Tibial artery (tissue), 4 donors: ENCODE data around the gene EIF2B5.
"Not testable (repeated sequence)": the region's sequence is repeated elsewhere in the genome, so short reads cannot be mapped to it uniquely, and the experiment has no call there.

Experiments
- DNase-seq, 2 donors: peaks; one replicate each; pipeline ENCODE4 v3.0.0-alpha.2; 2019
- H3K27ac ChIP-seq, 2 donors: fragments of 200-600 bp; sonication (generic) in 1 of 2; 1 replicate in 1 of 2; 2 replicates in 1 of 2; pipeline ENCODE4 v1.5.1; 2018 to 2019; ENCODE audit warnings: mild to moderate bottlenecking in 1 of 2
- H3K27me3 ChIP-seq, 2 donors: fragments of 200-600 bp; sonication (generic) in 1 of 2; one replicate each; pipeline versions ENCODE4 v1.5.1 to v1.6.0; 2016 to 2019
- H3K36me3 ChIP-seq, 3 donors: fragments of 200-600 bp; sonication (generic) in 2 of 3; one replicate each; pipeline ENCODE4 v1.5.1; 2016 to 2019; ENCODE audit warnings: mild to moderate bottlenecking in 2 of 3
- H3K4me1 ChIP-seq, 4 donors: fragments of 200-600 bp; sonication (generic) in 2 of 4; 1 replicate in 3 of 4; 2 replicates in 1 of 4; pipeline ENCODE4 v1.5.1; 2016 to 2019
- H3K4me3 ChIP-seq, 2 donors: fragments of 200-600 bp; sonication (generic) in 1 of 2; 1 replicate in 1 of 2; 2 replicates in 1 of 2; pipeline ENCODE4 v1.5.1; 2018 to 2019; ENCODE audit warnings: mild to moderate bottlenecking in 2 of 2
- H3K9me3 ChIP-seq, 3 donors: fragments of 200-600 bp; sonication (generic) in 1 of 3; one replicate each; pipeline ENCODE4 v1.5.1; 2016 to 2019
- CTCF ChIP-seq, 2 experiments: fragments of 200-600 bp in 1 of 2; fragments of 450-650 bp in 1 of 2; IDR thresholded peaks; one replicate each; pipeline ENCODE4 v1.5.1; 2017 to 2019; ENCODE audit warnings: antibody characterized with exemption in 2 of 2, mild to moderate bottlenecking in 1 of 2, moderate library complexity in 1 of 2
- intact Hi-C: fragments of 100-400 bp; cut with DNase I; formaldehyde crosslinking; loops from one replicate; pipeline ENCODE4 v1.15.0; 2023; ENCODE audit warnings: low total_unique reads

The EIF2B5 gene

GRCh38 chr3:184099806-184100686, 35.1 kb upstream of the EIF2B5 start:
- Histone ChIP-seq H3K27ac (no peak overlapping the region), H3K36me3 (no peaks in the 10 kb centered on the region), H3K4me1 (no peaks in the 10 kb centered on the region), H3K4me3 (no peak overlapping the region), H3K27me3 (peaks cover 0 to 10% of the 10 kb centered on the region in 2 donors), H3K9me3 (no peaks in the 10 kb centered on the region)
- intact Hi-C loops = no loop called here
- no peak for TF ChIP-seq CTCF (IDR thresholded peaks at IDR 0.05)
- DNase-seq = no peak

GRCh38 chr3:184110316-184110725, 24.8 kb upstream of the EIF2B5 start:
- no peaks in the 10 kb centered on the region for H3K4me1 ChIP-seq
- peaks cover 0 to 5% of the 10 kb centered on the region in 2 donors for H3K27me3 ChIP-seq
- no peak overlapping the region for H3K4me3 ChIP-seq
- H3K9me3 ChIP-seq = no peaks in the 10 kb centered on the region
- H3K36me3 ChIP-seq = no peaks in the 10 kb centered on the region
- intact Hi-C loops = no loop called here
- no peak for DNase-seq
- TF ChIP-seq CTCF (IDR thresholded peaks at IDR 0.05) = no peak
- H3K27ac ChIP-seq = no peak overlapping the region

DNA sequence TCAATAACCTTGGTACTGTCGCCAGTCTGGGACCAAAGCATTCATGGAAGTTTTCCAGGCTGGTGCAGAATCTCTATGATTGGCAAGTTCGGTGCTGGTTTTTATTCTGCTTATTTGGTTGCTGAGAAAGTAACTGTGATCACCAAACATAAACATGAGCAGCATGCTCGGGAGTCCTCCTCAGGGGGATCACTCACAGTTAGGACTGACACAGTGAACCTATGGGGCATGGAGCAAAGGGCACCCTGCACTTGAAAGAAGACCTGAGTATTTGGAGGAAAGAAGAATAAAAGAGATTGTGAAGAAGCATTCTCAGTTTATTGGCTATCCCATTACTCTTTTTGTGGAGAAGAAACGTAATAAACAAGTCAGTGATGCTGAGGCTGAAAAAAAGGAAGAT, 19.1 kb upstream of the EIF2B5 start:
- Histone ChIP-seq H3K27me3 (peaks cover 0 to 5% of the 10 kb centered on the region in 2 donors), H3K4me3 (no peak overlapping the region), H3K36me3 (no peaks in the 10 kb centered on the region), H3K9me3 (no peaks in the 10 kb centered on the region), H3K4me1 (no peaks in the 10 kb centered on the region), H3K27ac (no peak overlapping the region)
- intact Hi-C loops = no loop called here
- no peak for DNase-seq
- no peak for TF ChIP-seq CTCF (IDR thresholded peaks at IDR 0.05)

DNA sequence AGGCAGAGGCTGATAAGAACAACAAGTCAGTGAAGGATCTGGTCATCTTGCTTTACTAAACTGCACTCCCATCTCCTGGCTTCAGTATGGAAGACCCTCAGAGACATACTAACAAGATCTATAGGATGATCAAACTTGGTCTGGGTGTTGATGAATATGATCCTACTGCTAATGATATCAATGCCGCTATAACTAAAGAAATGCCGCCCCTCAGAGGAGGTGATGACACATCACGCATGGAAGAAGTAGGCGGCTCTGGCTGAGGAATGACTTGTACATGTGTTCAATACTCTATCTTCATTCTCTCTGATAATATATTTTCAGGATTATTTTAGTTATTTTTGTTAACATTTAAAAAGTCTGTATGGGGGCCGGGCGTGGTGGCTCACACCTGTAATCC, 17.5 kb upstream of the EIF2B5 start:
- Histone ChIP-seq H3K9me3 (no peaks in the 10 kb centered on the region), H3K4me1 (no peaks in the 10 kb centered on the region), H3K27me3 (peaks cover 0 to 2% of the 10 kb centered on the region in 2 donors), H3K36me3 (no peaks in the 10 kb centered on the region), H3K4me3 (no peak overlapping the region), H3K27ac (no peak overlapping the region)
- no peak for TF ChIP-seq CTCF (IDR thresholded peaks at IDR 0.05)
- intact Hi-C loops = no loop called here
- no peak for DNase-seq

DNA sequence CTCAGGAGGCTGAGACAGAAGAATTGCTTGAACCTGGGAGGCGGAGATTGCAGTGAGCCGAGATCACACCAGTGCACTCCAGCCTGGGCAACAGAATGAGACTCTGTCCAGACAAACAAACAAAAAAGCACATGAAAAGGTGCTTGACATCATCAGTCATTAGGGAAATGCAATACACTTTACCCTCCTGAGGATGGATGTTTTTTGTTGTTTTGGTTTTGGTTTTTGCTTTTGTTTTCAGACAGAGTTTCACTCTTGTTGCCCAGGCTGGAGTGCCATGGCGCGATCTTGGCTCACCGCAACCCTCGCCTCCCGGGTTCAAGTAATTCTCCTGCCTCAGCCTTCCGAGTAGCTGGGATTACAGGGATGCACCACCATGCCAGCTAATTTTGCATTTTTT, 14.1 kb upstream of the EIF2B5 start:
- H3K4me1 ChIP-seq, H3K27ac ChIP-seq, DNase-seq, H3K9me3 ChIP-seq, H3K36me3 ChIP-seq, H3K27me3 ChIP-seq, intact Hi-C loops, H3K4me3 ChIP-seq: not testable (repeated sequence)

GRCh38 chr3:184126006-184126405, 9.2 kb upstream of the EIF2B5 start:
- H3K27ac ChIP-seq = no peak overlapping the region
- no peaks in the 10 kb centered on the region for H3K4me1 ChIP-seq
- no peak for TF ChIP-seq CTCF (IDR thresholded peaks at IDR 0.05)
- no peak for DNase-seq
- H3K36me3 ChIP-seq = no peaks in the 10 kb centered on the region
- intact Hi-C loops = no loop called here
- no peak overlapping the region for H3K4me3 ChIP-seq
- H3K27me3 ChIP-seq = no peaks in the 10 kb centered on the region
- no peaks in the 10 kb centered on the region for H3K9me3 ChIP-seq
